Liver (tissue), 9 donors: Measurements from ENCODE around the gene ALDH9A1. TPM values are rescaled to one million over a fixed set of nuclear protein-coding genes. Genes with fewer than 3 reads are reported as not detected.
A peak's percentile ranks its signal among the peaks of the same experiment; 100 is the strongest.

ENCODE experiments used
- DNase-seq: peaks from one replicate; pipeline ENCODE4 v3.0.0-alpha.2; 2017; ENCODE audit warnings: low spot score
- H3K27ac ChIP-seq, 2 donors: one replicate each; pipeline ENCODE4 v1.7.0; 2013; ENCODE audit warnings: inconsistent platforms in 2 of 2, low read length in 2 of 2, control low read depth in 1 of 2, low read depth in 1 of 2, mild to moderate bottlenecking in 1 of 2
- H3K27me3 ChIP-seq, 4 donors: one replicate each; pipeline versions ENCODE4 v1.6.1 to v1.7.0; 2013; ENCODE audit warnings: low read length in 3 of 4, inconsistent platforms in 1 of 4, mild to moderate bottlenecking in 1 of 4, moderate library complexity in 1 of 4; ENCODE audit not compliant: control insufficient read depth in 4 of 4, insufficient read depth in 4 of 4
- H3K36me3 ChIP-seq, 4 donors: one replicate each; pipeline versions ENCODE4 v1.6.1 to v1.7.0; 2013; ENCODE audit warnings: low read length in 3 of 4, mild to moderate bottlenecking in 3 of 4, low read depth in 1 of 4, moderate library complexity in 1 of 4; ENCODE audit not compliant: control insufficient read depth in 4 of 4, insufficient read depth in 3 of 4
- H3K4me1 ChIP-seq, 4 donors: one replicate each; pipeline versions ENCODE4 v1.6.1 to v1.7.0; 2013; ENCODE audit warnings: low read length in 3 of 4, mild to moderate bottlenecking in 3 of 4, moderate library complexity in 1 of 4; ENCODE audit not compliant: control insufficient read depth in 4 of 4, insufficient read depth in 4 of 4
- H3K4me3 ChIP-seq, 3 donors: one replicate each; pipeline versions ENCODE4 v1.6.1 to v1.7.0; 2013; ENCODE audit warnings: low read length in 3 of 3, control low read depth in 1 of 3, low read depth in 1 of 3, mild to moderate bottlenecking in 1 of 3
- H3K9ac ChIP-seq, 2 donors: one replicate each; pipeline ENCODE4 v1.7.0; 2013; ENCODE audit warnings: low read length in 2 of 2, mild to moderate bottlenecking in 2 of 2, moderate library complexity in 2 of 2, control low read depth in 1 of 2, low read depth in 1 of 2
- H3K9me3 ChIP-seq, 4 donors: one replicate each; pipeline versions ENCODE4 v1.6.1 to v1.7.0; 2013; ENCODE audit warnings: low read length in 3 of 4; ENCODE audit not compliant: control insufficient read depth in 4 of 4
- EGR1 ChIP-seq, 2 donors: IDR thresholded peaks; 2 replicates each; pipeline ENCODE4 v1.6.1; 2016 to 2018; ENCODE audit warnings: antibody characterized with exemption in 2 of 2, low read depth in 2 of 2
- FOXA2 ChIP-seq: IDR thresholded peaks from 2 replicates; pipeline ENCODE4 v1.6.1; 2016; ENCODE audit warnings: antibody characterized with exemption
- GABPA ChIP-seq, 2 donors: IDR thresholded peaks in 1 of 2; conservative IDR thresholded peaks in 1 of 2; 2 replicates each; pipeline ENCODE4 v1.6.1; 2016; ENCODE audit warnings: antibody characterized with exemption in 2 of 2, mild to moderate bottlenecking in 1 of 2, moderate library complexity in 1 of 2
- HNF4A ChIP-seq, 2 donors: conservative IDR thresholded peaks; 2 replicates each; pipeline ENCODE4 v1.6.1; 2016; ENCODE audit warnings: antibody characterized with exemption in 2 of 2, mild to moderate bottlenecking in 2 of 2
- JUND ChIP-seq, 2 donors: IDR thresholded peaks; 2 replicates each; pipeline ENCODE4 v1.6.1; 2016; ENCODE audit warnings: antibody characterized with exemption in 2 of 2
- NR2F2 ChIP-seq: IDR thresholded peaks from 2 replicates; pipeline ENCODE4 v1.6.1; 2016; ENCODE audit warnings: antibody characterized with exemption
- RXRA ChIP-seq, 2 donors: IDR thresholded peaks; 2 replicates each; pipeline ENCODE4 v1.6.1; 2017 to 2018; ENCODE audit warnings: antibody characterized with exemption in 2 of 2, mild to moderate bottlenecking in 1 of 2
- TAF1 ChIP-seq: conservative IDR thresholded peaks from 2 replicates; pipeline ENCODE4 v1.6.1; 2016; ENCODE audit warnings: antibody characterized with exemption, mild to moderate bottlenecking
- WGBS: extraction: QIAGEN DNeasy Blood & Tissue Kit; methylation state at CpG from one replicate; pipeline ENCODE4 v1.1.7; 2013; 5-methylcytosine and 5-hydroxymethylcytosine counted together
- polyA plus RNA-seq, 2 donors: library from polyadenylated mRNA; stranded (reverse) in 1 of 2; unstranded in 1 of 2; fragments of 200-250 nt in 1 of 2; fragments of >200 nt in 1 of 2; fragmentation: Nextera tagmentation in 1 of 2; extraction: Ambion mirVana in 1 of 2; gene quantifications; one replicate each; pipeline versions ENCODE4 v1.2.1 to v1.2.3, GENCODE V29; 2013 to 2015
- total RNA-seq, 2 donors: library from RNA; depleted of rRNA; stranded (reverse); fragments of >200 nt; gene quantifications; one replicate each; pipeline ENCODE4 v1.2.3, GENCODE V29; 2014
- TF ChIP-seq, protein P1 (sequence below): IDR thresholded peaks from 2 replicates; pipeline ENCODE4 v1.6.1; 2016; ENCODE audit warnings: antibody characterized with exemption
- TF ChIP-seq, protein P2 (sequence below): IDR thresholded peaks from 2 replicates; pipeline ENCODE4 v1.6.1; 2016; ENCODE audit warnings: antibody characterized with exemption
- TF ChIP-seq, protein P3 (sequence below): IDR thresholded peaks from 2 replicates; pipeline ENCODE4 v1.6.1; 2016; ENCODE audit warnings: antibody characterized with exemption, mild to moderate bottlenecking
- donor health status: healthy.
- donor health status: healthy.
- donor health status: healthy.
- donor health status: healthy.
- donor health status: healthy.

The ALDH9A1 gene
- total and polyA plus RNA-seq, 4 donors, result 42.8 to 93.4 (median 79.8) TPM

DNA sequence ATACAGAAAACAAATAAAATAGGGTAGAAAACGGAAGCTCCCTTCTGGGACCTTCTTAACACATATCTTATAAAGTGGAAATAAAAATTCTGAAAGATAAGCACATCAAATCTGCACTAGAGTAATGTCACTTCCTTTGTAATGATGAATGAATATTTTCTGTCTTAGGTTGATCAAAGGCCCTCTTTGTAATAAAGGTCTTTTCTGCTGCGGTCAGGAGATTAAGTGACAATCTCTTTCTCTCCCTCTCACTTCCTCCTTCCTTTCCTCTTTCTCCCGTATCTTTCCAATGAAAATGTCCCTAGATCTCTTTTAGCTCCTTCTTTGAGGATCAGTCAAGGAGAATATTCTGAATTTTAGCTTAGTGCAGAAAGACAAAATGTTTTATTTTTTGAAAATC, 36.5 kb upstream of the ALDH9A1 start:
- H3K27me3 ChIP-seq, result no peaks in the 10 kb centered on the region
- no peak overlapping the region for H3K4me3 ChIP-seq
- TF ChIP-seq GABPA (IDR thresholded peaks at IDR 0.05 in 1 of 2, conservative IDR thresholded peaks at IDR 0.05 in 1 of 2) (no peak), NR2F2 (no peak), TAF1 (no peak)
- TF ChIP-seq, protein P1, sequence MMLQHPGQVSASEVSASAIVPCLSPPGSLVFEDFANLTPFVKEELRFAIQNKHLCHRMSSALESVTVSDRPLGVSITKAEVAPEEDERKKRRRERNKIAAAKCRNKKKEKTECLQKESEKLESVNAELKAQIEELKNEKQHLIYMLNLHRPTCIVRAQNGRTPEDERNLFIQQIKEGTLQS, result no peak
- TF ChIP-seq, protein P2, sequence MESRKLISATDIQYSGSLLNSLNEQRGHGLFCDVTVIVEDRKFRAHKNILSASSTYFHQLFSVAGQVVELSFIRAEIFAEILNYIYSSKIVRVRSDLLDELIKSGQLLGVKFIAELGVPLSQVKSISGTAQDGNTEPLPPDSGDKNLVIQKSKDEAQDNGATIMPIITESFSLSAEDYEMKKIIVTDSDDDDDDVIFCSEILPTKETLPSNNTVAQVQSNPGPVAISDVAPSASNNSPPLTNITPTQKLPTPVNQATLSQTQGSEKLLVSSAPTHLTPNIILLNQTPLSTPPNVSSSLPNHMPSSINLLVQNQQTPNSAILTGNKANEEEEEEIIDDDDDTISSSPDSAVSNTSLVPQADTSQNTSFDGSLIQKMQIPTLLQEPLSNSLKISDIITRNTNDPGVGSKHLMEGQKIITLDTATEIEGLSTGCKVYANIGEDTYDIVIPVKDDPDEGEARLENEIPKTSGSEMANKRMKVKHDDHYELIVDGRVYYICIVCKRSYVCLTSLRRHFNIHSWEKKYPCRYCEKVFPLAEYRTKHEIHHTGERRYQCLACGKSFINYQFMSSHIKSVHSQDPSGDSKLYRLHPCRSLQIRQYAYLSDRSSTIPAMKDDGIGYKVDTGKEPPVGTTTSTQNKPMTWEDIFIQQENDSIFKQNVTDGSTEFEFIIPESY, result no peak
- H3K9ac ChIP-seq, result no peak overlapping the region
- peaks cover 2 to 9% (median 7%) of the 10 kb centered on the region in 4 donors for H3K4me1 ChIP-seq
- no peaks in the 10 kb centered on the region for H3K9me3 ChIP-seq
- DNase-seq, result no peak
- WGBS, result 86% methylated on average over 3 of the region's 3 CpGs
- peaks cover 2 to 9% (median 3%) of the 10 kb centered on the region in 4 donors for H3K36me3 ChIP-seq
- no peak overlapping the region for H3K27ac ChIP-seq

DNA sequence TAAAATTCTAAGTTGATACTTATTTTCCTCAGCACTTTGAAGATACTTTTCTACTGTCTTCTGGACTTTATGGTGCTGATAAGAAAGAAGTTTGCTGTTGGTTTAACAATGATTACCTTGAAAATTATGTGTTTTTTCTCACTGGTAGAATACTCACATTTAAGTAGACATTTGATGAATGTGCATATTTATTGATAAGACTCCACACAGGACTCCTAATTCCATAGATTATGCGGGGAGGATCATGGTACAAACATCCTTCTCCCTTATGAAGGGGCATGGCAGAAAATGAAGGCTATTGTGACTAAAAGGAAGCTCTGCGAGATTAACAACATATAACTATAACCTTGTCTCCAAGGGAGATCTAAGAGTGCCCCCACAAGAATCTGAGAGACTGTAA, 28.5 kb upstream of the ALDH9A1 start:
- no peak for DNase-seq
- H3K4me1 ChIP-seq, result no peaks in the 10 kb centered on the region
- TF ChIP-seq EGR1 (IDR thresholded peaks at IDR 0.05; ENCODE audit: low read depth in 2 of 2) (no peak), HNF4A (conservative IDR thresholded peaks at IDR 0.05) (no peak), FOXA2 (no peak), RXRA (IDR thresholded peaks at IDR 0.05) (no peak)
- TF ChIP-seq, protein P3, sequence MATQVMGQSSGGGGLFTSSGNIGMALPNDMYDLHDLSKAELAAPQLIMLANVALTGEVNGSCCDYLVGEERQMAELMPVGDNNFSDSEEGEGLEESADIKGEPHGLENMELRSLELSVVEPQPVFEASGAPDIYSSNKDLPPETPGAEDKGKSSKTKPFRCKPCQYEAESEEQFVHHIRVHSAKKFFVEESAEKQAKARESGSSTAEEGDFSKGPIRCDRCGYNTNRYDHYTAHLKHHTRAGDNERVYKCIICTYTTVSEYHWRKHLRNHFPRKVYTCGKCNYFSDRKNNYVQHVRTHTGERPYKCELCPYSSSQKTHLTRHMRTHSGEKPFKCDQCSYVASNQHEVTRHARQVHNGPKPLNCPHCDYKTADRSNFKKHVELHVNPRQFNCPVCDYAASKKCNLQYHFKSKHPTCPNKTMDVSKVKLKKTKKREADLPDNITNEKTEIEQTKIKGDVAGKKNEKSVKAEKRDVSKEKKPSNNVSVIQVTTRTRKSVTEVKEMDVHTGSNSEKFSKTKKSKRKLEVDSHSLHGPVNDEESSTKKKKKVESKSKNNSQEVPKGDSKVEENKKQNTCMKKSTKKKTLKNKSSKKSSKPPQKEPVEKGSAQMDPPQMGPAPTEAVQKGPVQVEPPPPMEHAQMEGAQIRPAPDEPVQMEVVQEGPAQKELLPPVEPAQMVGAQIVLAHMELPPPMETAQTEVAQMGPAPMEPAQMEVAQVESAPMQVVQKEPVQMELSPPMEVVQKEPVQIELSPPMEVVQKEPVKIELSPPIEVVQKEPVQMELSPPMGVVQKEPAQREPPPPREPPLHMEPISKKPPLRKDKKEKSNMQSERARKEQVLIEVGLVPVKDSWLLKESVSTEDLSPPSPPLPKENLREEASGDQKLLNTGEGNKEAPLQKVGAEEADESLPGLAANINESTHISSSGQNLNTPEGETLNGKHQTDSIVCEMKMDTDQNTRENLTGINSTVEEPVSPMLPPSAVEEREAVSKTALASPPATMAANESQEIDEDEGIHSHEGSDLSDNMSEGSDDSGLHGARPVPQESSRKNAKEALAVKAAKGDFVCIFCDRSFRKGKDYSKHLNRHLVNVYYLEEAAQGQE, result no peak
- no peaks in the 10 kb centered on the region for H3K9me3 ChIP-seq
- no peak overlapping the region for H3K9ac ChIP-seq
- no peak overlapping the region for H3K4me3 ChIP-seq
- 96% methylated on average over 2 of the region's 2 CpGs for WGBS
- no peaks in the 10 kb centered on the region for H3K27me3 ChIP-seq
- peaks cover 1 to 22% (median 16%) of the 10 kb centered on the region in 4 donors for H3K36me3 ChIP-seq
- H3K27ac ChIP-seq, result no peak overlapping the region

DNA sequence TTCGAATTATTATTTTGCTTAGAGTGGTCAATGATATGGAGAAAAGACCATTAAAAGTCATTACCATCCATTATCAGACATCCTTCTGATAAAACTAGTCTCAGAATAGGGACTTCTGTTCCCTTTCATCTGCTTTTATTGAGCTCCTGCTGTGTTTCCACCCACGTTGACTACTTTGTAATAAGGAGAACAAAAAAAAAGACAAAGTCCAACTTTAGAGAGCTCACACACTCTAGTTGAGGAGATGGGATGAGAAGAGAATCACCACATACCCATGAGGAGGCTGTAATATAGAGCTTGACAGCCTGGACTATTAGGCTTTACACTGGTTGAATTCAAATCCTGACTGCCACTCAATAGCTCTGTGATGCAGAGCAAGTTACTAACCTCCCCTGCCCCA, 27.8 kb upstream of the ALDH9A1 start:
- no peaks in the 10 kb centered on the region for H3K9me3 ChIP-seq
- no peak for TF ChIP-seq RXRA (IDR thresholded peaks at IDR 0.05)
- TF ChIP-seq HNF4A (conservative IDR thresholded peaks at IDR 0.05), result peak in 1 of 2 donors; percentile 64
- no peak for TF ChIP-seq JUND (IDR thresholded peaks at IDR 0.05)
- WGBS, result 78% methylated on average over 2 of the region's 2 CpGs
- H3K4me1 ChIP-seq, result no peaks in the 10 kb centered on the region
- H3K9ac ChIP-seq, result no peak overlapping the region
- DNase-seq, result no peak
- H3K36me3 ChIP-seq, result peaks cover 1 to 21% (median 15%) of the 10 kb centered on the region in 4 donors
- H3K27me3 ChIP-seq, result no peaks in the 10 kb centered on the region
- no peak overlapping the region for H3K4me3 ChIP-seq
- no peak overlapping the region for H3K27ac ChIP-seq
